Endodermal cell (in vitro differentiated cells): ENCODE measurements around the gene LDLRAD2. TPM values are rescaled to one million over a fixed set of nuclear protein-coding genes. Genes with fewer than 3 reads are reported as not detected.
"Not testable (repeated sequence)": the region's sequence is repeated elsewhere in the genome, so short reads cannot be mapped to it uniquely, and the experiment has no call there.

Experiments used
- DNase-seq: peaks from one replicate; pipeline ENCODE4 v3.0.0-alpha.2; 2017
- H3K27ac ChIP-seq: 2 replicates; pipeline ENCODE4 v1.5.1; 2013; ENCODE audit warnings: mild to moderate bottlenecking, low read depth, low read length, moderate library complexity
- H3K27me3 ChIP-seq: 2 replicates; pipeline ENCODE4 v1.6.1; 2013; ENCODE audit warnings: mild to moderate bottlenecking, low read length, moderate library complexity; ENCODE audit not compliant: insufficient read depth, control insufficient read depth, poor library complexity, severe bottlenecking
- H3K36me3 ChIP-seq: 2 replicates; pipeline ENCODE4 v1.7.0; 2013; ENCODE audit warnings: mild to moderate bottlenecking, low read length, moderate library complexity; ENCODE audit not compliant: control insufficient read depth, insufficient read depth
- H3K4me1 ChIP-seq: one replicate; pipeline ENCODE4 v1.7.0; 2013; ENCODE audit warnings: low read length; ENCODE audit not compliant: control insufficient read depth, insufficient read depth
- H3K4me3 ChIP-seq: 2 replicates; pipeline ENCODE4 v1.5.1; 2013; ENCODE audit warnings: mild to moderate bottlenecking, low read length, moderate library complexity
- H3K9ac ChIP-seq: 2 replicates; pipeline ENCODE4 v1.6.1; 2013; ENCODE audit warnings: mild to moderate bottlenecking, low read length, moderate library complexity; ENCODE audit not compliant: poor library complexity, severe bottlenecking; ENCODE audit errors: extremely low read depth
- H3K9me3 ChIP-seq: 2 replicates; pipeline ENCODE4 v1.6.1; 2013; ENCODE audit warnings: mild to moderate bottlenecking, low read length, moderate library complexity; ENCODE audit not compliant: control insufficient read depth
- H3K27ac Mint-ChIP-seq: 2 replicates; pipeline ENCODE4 v1.8.0; 2020; ENCODE audit warnings: mixed read lengths
- H3K27me3 Mint-ChIP-seq: 2 replicates; pipeline ENCODE4 v1.8.0; 2021; ENCODE audit warnings: mild to moderate bottlenecking, mixed read lengths; ENCODE audit not compliant: insufficient read depth
- H3K36me3 Mint-ChIP-seq: 2 replicates; pipeline ENCODE4 v1.8.0; 2020; ENCODE audit warnings: low read depth, mixed read lengths
- H3K4me1 Mint-ChIP-seq: 2 replicates; pipeline ENCODE4 v1.8.0; 2020; ENCODE audit warnings: mixed read lengths
- H3K4me3 Mint-ChIP-seq: 2 replicates; pipeline ENCODE4 v1.8.0; 2020; ENCODE audit warnings: mild to moderate bottlenecking, moderate library complexity, mixed read lengths
- H3K9me3 Mint-ChIP-seq: 2 replicates; pipeline ENCODE4 v1.8.0; 2020; ENCODE audit warnings: mild to moderate bottlenecking, mixed read lengths
- CTCF ChIP-seq: fragments of 200-600 bp; sonication (generic); conservative IDR thresholded peaks from 2 replicates; pipeline ENCODE4 v1.5.0; 2021; ENCODE audit warnings: antibody characterized with exemption, mild to moderate bottlenecking
- WGBS, 2 experiments: methylation state at CpG; one replicate each; pipeline versions ENCODE4 v1.1.5 to v1.1.7; 2013; ENCODE audit warnings: missing lambda C conversion rate in 2 of 2, mixed read lengths in 1 of 2; ENCODE audit not compliant: insufficient coverage in 1 of 2, insufficient read length in 1 of 2; 5-methylcytosine and 5-hydroxymethylcytosine counted together
- total RNA-seq, 2 donors: library from RNA; stranded (reverse); fragmentation: NEBNext Ultra II Directional in 1 of 2; extraction: Animal tissue kit (Norgen Biotek cat#: 25700) in 1 of 2; gene quantifications; 2 replicates in 1 of 2; 3 replicates in 1 of 2; pipeline ENCODE4 v1.2.1, GENCODE V29; 2021

The LDLRAD2 gene
- total RNA-seq, 2 donors from 2014 or later, result 0.58 to 0.88 TPM

GRCh38 chr1:21770201-21770600, 41.9 kb upstream of the LDLRAD2 start:
- Mint-ChIP-seq H3K27me3 (no peaks in the 10 kb centered on the region), H3K36me3 (no peaks in the 10 kb centered on the region), H3K4me3 (no peak overlapping the region), H3K27ac (no peak overlapping the region), H3K9me3 (peaks cover 2% of the 10 kb centered on the region), H3K4me1 (peaks cover 7% of the 10 kb centered on the region)
- WGBS, 2 experiments, result 94 to 95% methylated on average over 2 of the region's 2 CpGs
- no peaks in the 10 kb centered on the region for H3K36me3 ChIP-seq
- H3K9me3 ChIP-seq, result no peaks in the 10 kb centered on the region
- no peak overlapping the region for H3K9ac ChIP-seq
- DNase-seq, result no peak
- no peaks in the 10 kb centered on the region for H3K4me1 ChIP-seq
- H3K27me3 ChIP-seq, result no peaks in the 10 kb centered on the region
- no peak for TF ChIP-seq CTCF
- no peak overlapping the region for H3K4me3 ChIP-seq
- H3K27ac ChIP-seq, result no peak overlapping the region

GRCh38 chr1:21770602-21771001, 41.5 kb upstream of the LDLRAD2 start:
- H3K4me3 ChIP-seq, H3K36me3 ChIP-seq, H3K36me3 Mint-ChIP-seq, H3K27ac ChIP-seq, H3K27ac Mint-ChIP-seq, H3K27me3 Mint-ChIP-seq, H3K9me3 ChIP-seq, H3K4me1 Mint-ChIP-seq, DNase-seq, H3K4me3 Mint-ChIP-seq, H3K27me3 ChIP-seq, H3K9ac ChIP-seq, H3K4me1 ChIP-seq, H3K9me3 Mint-ChIP-seq: not testable (repeated sequence)
- 91 to 95% methylated on average over 9 of the region's 9 CpGs for WGBS, 2 experiments

GRCh38 chr1:21771672-21772071, 40.4 kb upstream of the LDLRAD2 start:
- H3K27me3 Mint-ChIP-seq, H3K4me3 ChIP-seq, H3K36me3 Mint-ChIP-seq, H3K27ac ChIP-seq, H3K4me1 ChIP-seq, H3K9me3 Mint-ChIP-seq, H3K36me3 ChIP-seq, H3K9me3 ChIP-seq, DNase-seq, H3K4me1 Mint-ChIP-seq, H3K4me3 Mint-ChIP-seq, H3K27me3 ChIP-seq, H3K27ac Mint-ChIP-seq, H3K9ac ChIP-seq: not testable (repeated sequence)
- 95% methylated on average over 10 of the region's 10 CpGs; no CpG with 5 or more reads in 1 of the 2 experiments for WGBS, 2 experiments

GRCh38 chr1:21773585-21773984, 38.5 kb upstream of the LDLRAD2 start:
- 98% methylated on average over 3 of the region's 3 CpGs; no CpG with 5 or more reads in 1 of the 2 experiments for WGBS, 2 experiments
- DNase-seq, result no peak
- Mint-ChIP-seq H3K4me1 (no peaks in the 10 kb centered on the region), H3K9me3 (peaks cover 13% of the 10 kb centered on the region), H3K36me3 (peaks cover 5% of the 10 kb centered on the region), H3K4me3 (no peak overlapping the region), H3K27ac (no peak overlapping the region), H3K27me3 (no peaks in the 10 kb centered on the region)
- no peak for TF ChIP-seq CTCF
- Histone ChIP-seq H3K36me3 (no peaks in the 10 kb centered on the region), H3K9ac (no peak overlapping the region), H3K27me3 (no peaks in the 10 kb centered on the region), H3K4me3 (no peak overlapping the region), H3K27ac (no peak overlapping the region), H3K9me3 (no peaks in the 10 kb centered on the region), H3K4me1 (no peaks in the 10 kb centered on the region)
